Stimulated activated CD4-positive, alpha-beta T cell treated with anti-CD3 and anti-CD28 coated beads, Interleukin-4, amount 100 ng/mL, for 1 hour (primary cell): Measurements from ENCODE around the gene PCDHGB4.
"Not testable (repeated sequence)": the region's sequence is repeated elsewhere in the genome, so short reads cannot be mapped to it uniquely, and the experiment has no call there.

Experiments
- DNase-seq: peaks from one replicate; pipeline ENCODE4 v3.0.0-alpha.2; 2020

PCDHGB4 gene

DNA sequence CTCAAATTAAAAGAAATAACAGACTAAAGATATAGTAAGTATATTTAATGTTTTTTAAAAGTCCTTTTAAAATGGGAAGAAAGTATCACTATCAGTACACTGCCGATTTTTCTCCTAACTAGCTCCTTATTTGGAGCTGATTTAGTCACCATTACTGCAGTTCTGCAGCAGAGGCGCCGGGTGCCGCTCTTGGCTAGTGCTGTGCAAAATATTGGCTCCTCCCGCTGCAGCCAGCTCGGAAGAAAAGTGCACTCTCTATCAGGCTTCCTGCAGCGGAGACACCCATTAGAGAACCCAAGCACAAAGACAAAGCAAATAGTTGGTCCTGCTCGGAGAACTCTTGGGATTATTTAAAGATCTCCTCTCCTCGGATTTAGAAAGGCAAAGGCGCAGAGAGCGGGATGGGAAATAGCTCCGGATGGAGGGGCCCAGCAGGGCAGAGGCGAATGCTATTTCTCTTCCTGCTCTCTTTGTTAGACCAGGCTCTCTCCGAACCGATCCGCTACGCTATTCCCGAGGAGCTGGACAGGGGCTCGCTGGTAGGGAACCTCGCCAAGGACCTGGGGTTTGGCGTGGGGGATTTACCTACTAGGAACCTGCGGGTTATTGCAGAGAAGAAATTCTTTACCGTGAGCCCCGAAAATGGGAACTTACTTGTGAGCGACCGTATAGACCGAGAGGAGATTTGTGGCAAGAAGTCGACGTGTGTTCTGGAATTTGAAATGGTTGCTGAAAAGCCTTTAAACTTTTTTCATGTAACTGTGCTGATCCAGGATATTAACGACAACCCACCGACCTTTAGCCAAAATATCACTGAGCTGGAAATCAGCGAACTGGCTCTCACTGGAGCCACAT, 17.3 kb upstream of the PCDHGB4 start, which contains the start of gene PCDHGB3:
Gene PCDHGB3 (plus strand): TSS at position 249 of the 855 bp plus-strand sequence. CDS start 153 bp downstream, at position 402.
- DNase-seq: peak; percentile 36

DNA sequence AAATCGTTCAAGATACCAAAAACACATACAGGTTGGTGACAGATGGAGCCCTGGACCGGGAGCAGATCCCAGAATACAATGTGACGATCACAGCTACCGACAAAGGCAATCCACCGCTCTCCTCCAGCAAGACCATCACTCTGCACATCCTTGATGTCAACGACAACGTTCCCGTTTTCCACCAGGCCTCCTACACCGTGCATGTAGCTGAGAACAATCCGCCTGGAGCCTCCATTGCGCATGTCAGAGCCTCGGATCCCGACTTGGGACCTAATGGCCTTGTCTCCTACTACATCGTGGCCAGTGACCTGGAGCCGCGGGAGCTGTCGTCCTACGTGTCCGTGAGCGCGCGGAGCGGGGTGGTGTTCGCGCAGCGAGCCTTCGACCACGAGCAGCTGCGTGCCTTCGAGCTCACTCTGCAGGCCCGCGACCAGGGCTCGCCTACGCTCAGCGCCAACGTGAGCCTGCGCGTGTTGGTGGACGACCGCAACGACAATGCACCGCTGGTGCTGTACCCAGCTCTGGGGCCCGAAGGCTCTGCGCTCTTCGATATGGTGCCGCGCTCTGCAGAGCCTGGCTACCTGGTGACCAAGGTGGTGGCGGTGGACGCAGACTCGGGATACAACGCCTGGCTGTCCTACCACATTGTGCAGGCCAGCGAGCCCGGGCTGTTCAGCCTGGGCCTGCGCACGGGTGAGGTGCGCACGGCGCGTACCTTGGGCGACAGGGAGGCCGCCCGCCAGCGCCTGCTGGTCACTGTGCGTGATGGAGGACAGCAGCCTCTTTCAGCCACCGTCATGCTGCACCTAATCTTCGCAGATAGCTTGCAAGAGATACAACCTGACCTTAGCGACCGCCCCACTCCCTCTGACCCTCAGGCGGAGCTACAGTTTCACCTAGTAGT, 15.7 kb upstream of the PCDHGB4 start:
- no peak for DNase-seq

DNA sequence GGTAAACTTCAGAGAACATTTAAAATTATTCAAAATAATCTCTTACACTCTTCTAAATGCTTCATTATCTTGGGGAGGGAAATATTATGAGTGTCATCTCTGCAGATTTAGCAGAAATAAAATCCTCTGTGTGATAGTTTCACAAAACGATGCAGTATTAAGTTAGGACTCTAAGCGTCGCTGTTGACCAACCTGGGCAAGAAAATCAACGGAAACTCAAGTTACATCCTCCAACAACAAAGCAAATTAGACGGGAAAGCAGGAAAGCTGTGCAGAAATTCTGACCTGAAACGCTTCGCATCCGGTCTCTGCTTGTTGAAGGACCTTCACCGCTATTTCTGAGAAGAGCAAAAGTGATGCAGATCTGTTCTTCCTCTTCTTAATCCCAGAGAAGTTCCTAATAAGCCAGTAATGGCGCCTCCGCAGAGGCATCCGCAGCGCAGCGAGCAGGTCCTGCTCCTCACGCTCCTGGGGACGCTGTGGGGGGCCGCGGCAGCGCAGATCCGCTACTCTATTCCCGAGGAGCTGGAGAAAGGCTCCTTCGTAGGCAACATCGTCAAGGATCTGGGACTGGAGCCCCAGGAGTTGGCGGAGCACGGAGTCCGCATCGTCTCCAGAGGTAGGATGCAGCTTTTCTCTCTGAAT, 13.7 kb upstream of the PCDHGB4 start, which contains the start of gene PCDHGA6:
Gene PCDHGA6 (plus strand): TSS at position 219 of the 645 bp plus-strand sequence. CDS start 193 bp downstream, at position 412.
- no peak for DNase-seq

DNA sequence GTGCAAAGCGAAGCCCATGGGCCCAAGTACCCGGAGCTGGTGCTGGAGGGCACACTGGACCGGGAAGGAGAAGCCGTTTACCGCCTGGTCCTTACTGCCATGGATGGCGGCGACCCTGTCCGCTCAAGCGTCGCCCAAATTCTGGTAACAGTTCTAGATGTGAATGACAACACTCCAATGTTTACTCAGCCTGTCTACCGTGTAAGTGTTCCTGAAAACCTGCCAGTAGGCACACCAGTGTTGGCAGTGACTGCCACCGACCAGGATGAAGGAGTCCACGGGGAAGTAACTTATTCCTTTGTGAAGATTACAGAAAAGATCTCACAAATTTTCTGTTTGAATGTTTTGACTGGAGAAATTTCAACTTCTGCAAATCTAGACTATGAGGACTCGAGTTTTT, 12.9 kb upstream of the PCDHGB4 start:
- no peak for DNase-seq

DNA sequence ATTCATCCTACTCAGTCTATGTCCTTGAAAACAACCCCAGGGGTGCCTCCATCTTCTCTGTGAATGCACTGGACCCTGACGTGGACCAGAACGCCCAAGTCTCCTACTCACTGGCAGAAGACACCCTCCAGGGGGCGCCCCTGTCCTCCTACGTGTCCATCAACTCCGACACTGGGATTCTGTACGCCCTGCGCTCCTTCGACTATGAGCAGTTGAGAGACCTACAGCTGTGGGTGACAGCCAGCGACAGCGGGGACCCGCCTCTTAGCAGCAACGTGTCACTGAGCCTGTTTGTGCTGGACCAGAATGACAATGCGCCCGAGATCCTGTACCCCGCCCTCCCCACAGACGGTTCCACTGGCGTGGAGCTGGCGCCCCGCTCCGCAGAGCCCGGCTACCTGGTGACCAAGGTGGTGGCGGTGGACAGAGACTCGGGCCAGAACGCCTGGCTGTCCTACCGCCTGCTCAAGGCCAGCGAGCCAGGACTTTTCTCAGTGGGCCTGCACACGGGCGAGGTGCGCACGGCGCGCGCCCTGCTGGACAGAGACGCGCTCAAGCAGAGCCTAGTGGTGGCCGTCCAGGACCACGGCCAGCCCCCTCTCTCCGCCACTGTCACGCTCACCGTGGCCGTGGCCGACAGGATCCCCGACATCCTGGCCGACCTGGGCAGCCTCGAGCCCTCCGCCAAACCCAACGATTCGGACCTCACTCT, 11.9 kb upstream of the PCDHGB4 start:
- DNase-seq: not testable (repeated sequence)

DNA sequence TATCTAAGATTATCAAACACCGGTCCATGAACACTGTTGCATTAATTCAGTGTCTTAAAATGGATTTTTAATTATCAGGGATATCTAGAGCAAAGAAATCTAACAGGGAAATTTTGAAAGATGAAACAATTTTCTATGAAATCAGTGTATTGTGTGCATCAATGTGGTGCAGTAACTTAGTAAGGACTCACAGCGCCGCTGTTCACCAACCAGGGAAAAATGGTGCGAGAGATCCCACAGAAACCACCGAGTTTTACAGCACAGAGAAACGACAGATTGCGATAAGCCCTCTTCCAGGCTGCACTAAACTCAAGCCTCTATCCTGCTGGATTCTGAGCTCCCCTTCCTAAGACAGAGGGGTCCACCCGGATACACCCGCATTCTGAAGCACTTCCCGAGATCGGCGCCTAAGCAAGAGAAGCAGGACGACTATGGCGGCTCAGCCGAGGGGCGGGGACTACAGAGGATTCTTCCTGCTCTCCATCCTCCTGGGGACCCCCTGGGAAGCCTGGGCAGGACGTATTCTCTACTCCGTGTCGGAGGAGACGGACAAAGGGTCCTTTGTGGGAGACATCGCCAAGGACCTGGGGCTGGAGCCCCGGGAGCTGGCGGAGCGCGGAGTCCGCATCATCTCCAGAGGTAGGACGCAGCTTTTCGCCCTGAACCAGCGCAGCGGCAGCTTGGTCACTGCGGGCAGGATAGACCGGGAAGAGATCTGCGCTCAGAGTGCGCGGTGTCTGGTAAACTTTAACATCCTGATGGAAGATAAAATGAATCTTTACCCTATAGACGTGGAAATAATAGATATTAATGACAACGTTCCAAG, 4.8 kb upstream of the PCDHGB4 start, which contains the start of gene PCDHGA7:
Gene PCDHGA7 (plus strand): TSS at position 274 of the 826 bp plus-strand sequence. CDS start 158 bp downstream, at position 432.
- no peak for DNase-seq

DNA sequence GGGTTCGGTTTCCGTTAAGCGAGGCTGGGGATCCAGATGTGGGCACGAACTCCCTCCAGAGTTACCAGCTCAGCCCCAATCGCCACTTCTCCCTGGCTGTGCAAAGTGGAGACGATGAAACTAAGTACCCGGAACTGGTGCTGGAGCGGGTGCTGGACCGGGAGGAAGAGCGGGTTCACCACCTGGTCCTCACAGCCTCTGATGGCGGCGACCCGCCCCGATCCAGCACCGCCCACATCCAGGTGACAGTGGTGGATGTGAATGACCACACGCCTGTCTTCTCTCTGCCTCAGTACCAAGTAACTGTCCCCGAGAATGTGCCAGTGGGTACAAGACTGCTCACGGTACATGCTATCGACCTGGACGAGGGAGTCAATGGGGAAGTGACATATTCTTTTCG, 4.2 kb upstream of the PCDHGB4 start:
- no peak for DNase-seq

DNA sequence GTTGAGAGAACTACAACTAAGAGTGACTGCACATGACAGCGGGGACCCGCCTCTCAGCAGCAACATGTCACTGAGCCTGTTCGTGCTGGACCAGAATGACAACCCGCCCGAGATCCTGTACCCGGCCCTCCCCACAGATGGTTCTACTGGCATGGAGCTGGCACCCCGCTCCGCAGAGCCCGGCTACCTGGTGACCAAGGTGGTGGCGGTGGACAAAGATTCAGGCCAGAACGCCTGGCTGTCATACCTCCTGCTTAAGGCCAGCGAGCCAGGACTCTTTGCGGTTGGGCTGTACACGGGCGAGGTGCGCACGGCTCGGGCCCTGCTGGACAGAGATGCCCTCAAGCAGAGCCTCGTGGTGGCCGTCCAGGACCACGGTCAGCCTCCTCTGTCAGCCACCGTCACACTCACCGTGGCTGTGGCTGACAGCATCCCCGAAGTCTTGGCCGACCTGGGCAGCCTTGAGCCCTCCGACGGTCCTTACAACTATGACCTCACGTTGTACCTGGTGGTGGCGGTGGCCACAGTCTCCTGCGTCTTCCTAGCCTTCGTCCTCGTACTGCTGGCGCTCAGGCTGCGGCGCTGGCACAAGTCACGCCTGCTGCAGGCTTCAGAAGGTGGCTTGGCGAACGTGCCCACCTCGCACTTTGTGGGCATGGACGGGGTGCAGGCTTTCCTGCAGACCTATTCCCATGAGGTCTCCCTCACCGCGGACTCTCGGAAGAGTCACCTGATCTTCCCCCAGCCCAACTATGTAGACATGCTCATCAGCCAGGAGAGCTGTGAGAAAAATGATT, 2.8 kb upstream of the PCDHGB4 start:
- no peak for DNase-seq

DNA sequence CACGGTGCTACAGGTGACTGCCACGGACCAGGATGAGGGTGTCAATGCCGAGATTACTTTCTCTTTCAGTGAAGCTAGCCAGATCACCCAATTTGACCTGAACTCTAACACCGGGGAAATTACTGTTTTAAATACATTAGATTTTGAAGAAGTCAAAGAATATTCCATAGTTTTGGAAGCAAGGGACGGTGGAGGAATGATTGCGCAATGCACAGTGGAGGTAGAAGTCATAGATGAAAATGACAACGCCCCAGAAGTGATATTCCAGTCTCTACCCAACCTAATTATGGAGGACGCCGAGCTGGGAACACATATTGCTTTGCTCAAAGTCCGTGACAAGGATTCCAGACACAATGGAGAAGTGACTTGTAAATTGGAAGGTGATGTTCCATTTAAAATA, 1.2 kb downstream of the PCDHGB4 start:
- no peak for DNase-seq

DNA sequence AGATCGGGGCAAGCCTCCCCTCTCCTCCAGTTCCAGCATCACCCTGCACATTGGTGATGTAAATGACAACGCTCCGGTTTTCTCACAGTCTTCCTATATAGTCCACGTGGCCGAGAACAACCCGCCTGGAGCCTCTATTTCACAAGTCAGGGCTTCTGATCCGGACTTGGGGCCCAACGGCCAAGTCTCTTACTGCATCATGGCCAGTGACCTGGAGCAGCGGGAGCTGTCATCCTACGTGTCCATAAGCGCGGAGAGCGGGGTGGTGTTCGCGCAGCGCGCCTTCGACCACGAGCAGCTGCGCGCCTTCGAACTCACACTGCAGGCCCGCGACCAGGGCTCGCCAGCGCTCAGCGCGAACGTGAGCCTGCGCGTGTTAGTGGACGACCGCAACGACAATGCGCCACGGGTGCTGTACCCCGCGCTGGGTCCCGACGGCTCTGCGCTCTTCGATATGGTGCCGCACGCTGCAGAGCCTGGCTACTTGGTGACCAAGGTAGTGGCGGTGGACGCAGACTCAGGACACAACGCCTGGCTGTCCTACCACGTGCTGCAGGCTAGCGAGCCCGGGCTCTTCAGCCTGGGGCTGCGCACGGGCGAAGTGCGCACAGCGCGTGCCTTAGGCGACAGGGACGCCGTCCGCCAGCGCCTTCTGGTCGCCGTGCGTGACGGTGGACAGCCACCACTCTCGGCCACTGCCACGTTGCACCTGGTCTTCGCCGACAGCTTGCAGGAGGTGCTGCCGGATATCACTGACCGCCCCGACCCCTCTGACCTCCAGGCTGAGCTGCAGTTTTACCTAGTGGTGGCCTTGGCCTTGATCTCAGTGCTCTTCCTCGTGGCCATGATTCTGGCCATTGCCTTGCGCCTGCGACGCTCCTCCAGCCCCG, 1.9 kb downstream of the PCDHGB4 start:
- DNase-seq: no peak

DNA sequence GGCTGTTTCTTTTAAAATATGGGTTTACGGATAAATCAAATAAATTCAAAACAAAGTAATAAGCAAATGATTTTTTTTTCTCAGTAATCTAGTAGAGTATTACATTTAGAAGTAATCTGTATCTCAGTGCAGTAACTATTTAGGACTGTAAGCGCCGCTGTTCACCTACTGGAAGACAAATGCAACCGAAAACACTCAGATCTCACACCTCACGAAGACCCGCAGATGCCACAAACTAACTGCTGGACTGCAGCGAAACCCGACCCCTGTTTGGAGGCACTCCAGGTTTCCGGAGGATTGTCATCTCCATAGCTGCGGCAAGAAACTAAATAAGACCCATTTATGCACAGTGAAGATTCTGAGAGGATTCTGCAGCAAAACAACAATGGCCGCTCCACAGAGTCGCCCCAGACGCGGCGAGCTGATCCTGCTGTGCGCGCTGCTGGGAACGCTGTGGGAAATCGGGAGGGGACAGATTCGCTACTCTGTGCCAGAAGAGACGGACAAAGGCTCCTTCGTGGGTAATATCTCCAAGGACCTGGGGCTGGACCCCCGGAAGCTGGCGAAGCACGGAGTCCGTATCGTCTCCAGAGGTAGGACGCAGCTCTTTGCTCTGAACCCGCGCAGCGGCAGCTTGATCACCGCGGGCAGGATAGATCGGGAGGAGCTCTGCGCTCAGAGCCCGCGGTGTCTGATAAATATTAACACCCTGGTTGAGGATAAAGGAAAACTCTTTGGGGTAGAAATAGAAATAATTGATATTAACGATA, 5.1 kb downstream of the PCDHGB4 start, which contains the start of gene PCDHGA8:
Gene PCDHGA8 (plus strand): TSS at position 205 of the 770 bp plus-strand sequence. CDS start 181 bp downstream, at position 386.
- DNase-seq: no peak

DNA sequence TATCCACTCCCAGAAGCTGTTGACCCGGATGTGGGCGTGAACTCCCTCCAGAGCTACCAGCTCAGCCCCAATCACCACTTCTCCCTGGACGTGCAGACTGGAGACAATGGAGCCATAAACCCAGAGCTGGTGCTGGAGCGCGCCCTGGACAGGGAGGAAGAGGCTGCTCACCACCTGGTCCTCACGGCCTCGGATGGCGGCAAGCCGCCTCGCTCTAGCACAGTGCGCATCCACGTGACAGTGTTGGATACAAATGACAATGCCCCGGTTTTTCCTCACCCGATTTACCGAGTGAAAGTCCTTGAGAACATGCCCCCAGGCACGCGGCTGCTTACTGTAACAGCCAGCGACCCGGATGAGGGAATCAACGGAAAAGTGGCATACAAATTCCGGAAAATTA, 5.8 kb downstream of the PCDHGB4 start:
- no peak for DNase-seq

DNA sequence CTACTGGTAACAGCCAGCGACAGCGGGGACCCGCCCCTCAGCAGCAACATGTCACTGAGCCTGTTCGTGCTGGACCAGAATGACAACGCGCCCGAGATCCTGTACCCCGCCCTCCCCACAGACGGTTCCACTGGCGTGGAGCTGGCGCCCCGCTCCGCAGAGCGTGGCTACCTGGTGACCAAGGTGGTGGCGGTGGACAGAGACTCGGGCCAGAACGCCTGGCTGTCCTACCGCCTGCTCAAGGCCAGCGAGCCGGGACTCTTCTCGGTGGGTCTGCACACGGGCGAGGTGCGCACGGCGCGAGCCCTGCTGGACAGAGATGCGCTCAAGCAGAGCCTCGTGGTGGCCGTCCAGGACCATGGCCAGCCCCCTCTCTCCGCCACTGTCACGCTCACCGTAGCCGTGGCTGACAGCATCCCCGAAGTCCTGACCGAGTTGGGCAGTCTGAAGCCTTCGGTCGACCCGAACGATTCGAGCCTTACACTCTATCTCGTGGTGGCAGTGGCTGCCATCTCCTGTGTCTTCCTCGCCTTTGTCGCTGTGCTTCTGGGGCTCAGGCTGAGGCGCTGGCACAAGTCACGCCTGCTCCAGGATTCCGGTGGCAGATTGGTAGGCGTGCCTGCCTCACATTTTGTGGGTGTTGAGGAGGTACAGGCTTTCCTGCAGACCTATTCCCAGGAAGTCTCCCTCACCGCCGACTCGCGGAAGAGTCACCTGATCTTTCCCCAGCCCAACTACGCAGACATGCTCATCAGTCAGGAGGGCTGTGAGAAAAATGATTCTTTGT, 7.1 kb downstream of the PCDHGB4 start:
- DNase-seq: not testable (repeated sequence)

DNA sequence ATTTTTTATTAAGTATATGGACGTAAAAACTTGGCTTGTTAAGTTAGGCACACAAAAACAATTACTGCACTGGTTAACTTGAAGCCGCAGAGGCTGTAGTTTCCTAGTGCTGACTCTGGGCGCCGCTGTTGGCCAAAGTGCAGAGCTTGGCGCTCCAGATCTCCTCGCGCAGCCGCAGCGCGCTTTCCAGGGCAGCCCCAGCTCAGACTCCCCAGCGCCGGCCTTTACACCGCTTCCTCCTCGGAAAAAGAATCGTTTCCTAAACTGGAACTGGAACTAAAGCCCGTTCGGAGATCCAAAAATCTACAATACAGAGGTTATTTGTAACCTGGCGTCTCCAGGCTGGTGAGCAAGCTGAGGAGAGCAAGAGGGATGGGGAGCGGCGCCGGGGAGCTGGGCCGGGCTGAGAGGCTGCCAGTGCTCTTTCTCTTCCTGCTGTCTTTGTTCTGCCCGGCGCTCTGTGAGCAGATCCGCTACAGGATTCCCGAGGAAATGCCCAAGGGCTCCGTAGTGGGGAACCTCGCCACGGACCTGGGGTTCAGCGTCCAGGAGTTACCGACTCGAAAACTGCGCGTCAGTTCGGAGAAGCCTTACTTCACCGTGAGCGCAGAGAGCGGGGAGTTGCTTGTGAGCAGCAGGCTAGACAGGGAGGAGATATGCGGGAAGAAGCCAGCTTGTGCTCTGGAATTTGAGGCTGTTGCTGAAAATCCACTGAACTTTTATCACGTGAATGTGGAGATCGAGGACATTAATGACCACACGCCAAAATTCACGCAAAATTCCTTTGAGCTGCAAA, 10.5 kb downstream of the PCDHGB4 start, which contains the start of gene PCDHGB5:
Gene PCDHGB5 (plus strand): TSS at position 192 of the 796 bp plus-strand sequence. CDS start 181 bp downstream, at position 373.
- DNase-seq: peak; percentile 56

DNA sequence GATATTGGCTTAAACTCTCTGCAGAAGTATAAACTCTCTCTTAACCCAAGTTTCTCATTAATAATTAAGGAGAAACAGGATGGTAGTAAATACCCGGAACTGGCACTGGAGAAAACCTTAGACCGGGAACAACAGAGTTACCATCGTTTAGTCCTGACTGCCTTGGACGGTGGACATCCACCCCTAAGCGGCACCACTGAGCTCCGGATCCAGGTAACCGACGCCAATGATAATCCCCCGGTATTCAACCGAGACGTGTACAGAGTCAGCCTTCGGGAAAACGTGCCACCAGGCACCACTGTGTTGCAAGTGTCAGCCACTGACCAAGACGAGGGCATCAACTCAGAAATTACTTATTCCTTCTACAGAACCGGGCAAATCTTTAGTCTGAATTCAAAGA, 11.1 kb downstream of the PCDHGB4 start:
- DNase-seq: no peak

DNA sequence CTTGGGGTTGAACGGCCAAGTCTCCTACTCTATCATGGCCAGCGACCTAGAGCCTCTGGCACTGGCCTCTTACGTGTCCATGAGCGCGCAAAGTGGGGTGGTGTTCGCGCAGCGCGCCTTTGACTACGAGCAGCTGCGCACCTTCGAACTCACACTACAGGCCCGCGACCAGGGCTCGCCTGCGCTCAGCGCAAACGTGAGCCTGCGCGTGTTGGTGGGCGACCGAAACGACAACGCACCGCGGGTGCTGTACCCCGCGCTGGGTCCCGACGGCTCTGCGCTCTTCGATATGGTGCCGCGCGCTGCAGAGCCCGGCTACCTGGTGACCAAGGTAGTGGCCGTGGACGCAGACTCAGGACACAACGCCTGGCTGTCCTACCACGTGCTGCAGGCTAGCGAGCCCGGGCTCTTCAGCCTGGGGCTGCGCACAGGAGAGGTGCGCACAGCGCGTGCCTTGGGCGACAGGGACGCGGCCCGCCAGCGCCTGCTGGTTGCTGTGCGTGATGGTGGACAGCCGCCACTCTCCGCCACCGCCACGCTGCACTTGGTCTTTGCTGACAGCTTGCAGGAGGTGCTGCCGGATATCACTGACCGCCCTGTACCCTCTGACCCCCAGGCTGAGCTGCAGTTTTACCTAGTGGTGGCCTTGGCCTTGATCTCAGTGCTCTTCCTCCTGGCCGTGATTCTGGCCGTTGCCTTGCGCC, 12.2 kb downstream of the PCDHGB4 start:
- no peak for DNase-seq
